K562 (cell line): Measurements from ENCODE around the gene DPEP2NB. TPM values are rescaled to one million over a fixed set of nuclear protein-coding genes. Genes with fewer than 3 reads are reported as not detected.

Experiments
- E4F1 ChIP-seq: fragments of 250-450 bp; sonication (Bioruptor Pico); IDR thresholded peaks from 2 replicates; pipeline ENCODE4 v1.5.0; 2021; ENCODE audit warnings: mild to moderate bottlenecking, borderline replicate concordance
- PCBP2 ChIP-seq: fragments of 200-400 bp; formaldehyde crosslinking; IDR thresholded peaks from 2 replicates; pipeline ENCODE4 v1.6.1; 2018; ENCODE audit warnings: low read length, low read depth, mild to moderate bottlenecking, moderate library complexity; ENCODE audit not compliant: poor library complexity, severe bottlenecking
- polyA plus RNA-seq, 8 experiments: library from polyadenylated mRNA; depleted of rRNA in 4 of 8; stranded (reverse) in 5 of 8; unstranded in 3 of 8; fragments of >200 nt; fragmentation: Nextera tagmentation in 2 of 8; fragmentation: Illumina TruSeq in 1 of 8; extraction: Ambion mirVana in 2 of 8; extraction: Trizol in 1 of 8; gene quantifications; 2 replicates each; pipeline versions ENCODE4 v1.2.1 to v1.2.3, GENCODE V29; 2011 to 2014; ENCODE audit warnings: inconsistent platforms in 1 of 8, missing spikeins in 1 of 8
- total RNA-seq, 7 experiments: library from RNA; depleted of rRNA in 6 of 7; stranded (reverse); fragments of >200 nt in 6 of 7; fragmentation: Illumina TruSeq in 2 of 7; extraction: Trizol in 2 of 7; gene quantifications; 2 replicates each; pipeline versions ENCODE4 v1.2.1 to v1.2.3, GENCODE V29; 2011 to 2021; ENCODE audit warnings: low replicate concordance in 1 of 7
- TF ChIP-seq, protein P1 (sequence below): sonication (generic); formaldehyde crosslinking; IDR thresholded peaks from 2 replicates; pipeline ENCODE4 v1.8.1; 2023; ENCODE audit warnings: mild to moderate bottlenecking, missing genetic modification reagents

Gene DPEP2NB
- total and polyA plus RNA-seq, 9 of the 15 experiments (the other 6 are each of a cell fraction or from before 2014, with no cell fraction given): not detected

DNA sequence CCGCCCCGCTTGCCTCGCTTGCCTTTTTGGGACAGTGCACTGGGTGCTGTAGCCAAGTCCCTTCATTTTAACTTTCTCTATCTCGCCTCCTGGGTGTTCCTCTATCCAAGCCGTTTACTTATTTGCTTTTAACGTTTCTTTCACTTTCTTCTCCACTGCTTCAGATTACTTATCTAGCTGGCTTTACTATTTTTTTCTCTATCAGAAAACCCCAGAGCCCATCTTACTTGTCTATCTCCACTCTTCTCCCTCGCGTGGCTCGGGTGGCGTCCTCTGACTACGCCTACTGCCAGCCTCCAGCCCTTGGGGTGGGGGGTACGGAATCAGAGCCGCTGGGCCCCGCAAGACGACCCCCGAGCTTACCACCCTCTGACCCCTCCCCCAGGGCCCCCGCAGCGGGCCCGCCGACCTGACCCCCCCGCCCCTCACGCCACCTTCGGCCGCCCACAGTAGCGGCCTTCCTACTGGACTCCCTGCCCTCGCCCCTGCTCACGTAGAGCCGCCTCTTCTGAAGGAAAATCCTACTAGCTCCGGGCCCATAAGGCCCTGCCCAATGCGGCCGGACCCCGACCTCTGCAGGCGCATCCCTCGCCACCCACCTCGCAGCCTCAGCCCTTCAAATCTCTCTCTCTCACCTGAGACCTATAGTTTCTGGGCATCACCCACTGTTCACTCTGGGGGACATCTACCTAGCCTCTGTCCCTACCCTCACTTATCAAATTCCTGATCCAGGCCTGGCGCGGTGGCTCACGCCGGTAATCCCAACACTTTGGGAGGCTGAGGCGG lies 46.3 kb downstream of the DPEP2NB start (continued):
- TF ChIP-seq, protein P1, sequence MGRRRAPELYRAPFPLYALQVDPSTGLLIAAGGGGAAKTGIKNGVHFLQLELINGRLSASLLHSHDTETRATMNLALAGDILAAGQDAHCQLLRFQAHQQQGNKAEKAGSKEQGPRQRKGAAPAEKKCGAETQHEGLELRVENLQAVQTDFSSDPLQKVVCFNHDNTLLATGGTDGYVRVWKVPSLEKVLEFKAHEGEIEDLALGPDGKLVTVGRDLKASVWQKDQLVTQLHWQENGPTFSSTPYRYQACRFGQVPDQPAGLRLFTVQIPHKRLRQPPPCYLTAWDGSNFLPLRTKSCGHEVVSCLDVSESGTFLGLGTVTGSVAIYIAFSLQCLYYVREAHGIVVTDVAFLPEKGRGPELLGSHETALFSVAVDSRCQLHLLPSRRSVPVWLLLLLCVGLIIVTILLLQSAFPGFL: no peak
- TF ChIP-seq E4F1: no peak
- no peak for TF ChIP-seq PCBP2
